Natural killer cell (primary cell): ENCODE data around the gene KCNN1. TPM values are rescaled to one million over a fixed set of nuclear protein-coding genes. Genes with fewer than 3 reads are reported as not detected.
A peak's percentile ranks its signal among the peaks of the same experiment; 100 is the strongest.

Source experiments
- ATAC-seq, 3 donors: fragments of 150-1000 bp in 2 of 3; fragments of 200-7000 bp in 1 of 3; cut with Tn5 transposase; 1 replicate in 1 of 3; 2 replicates in 2 of 3; pipeline ENCODE4 v1.10.0; 2021; ENCODE audit warnings: mild to moderate bottlenecking in 2 of 3, moderate library complexity in 2 of 3
- DNase-seq, 2 donors: peaks; one replicate each; pipeline versions ENCODE4 v3.0.0 to v3.0.0-alpha.2; 2013 to 2021; ENCODE audit warnings: mixed read lengths in 1 of 2
- H3K27ac ChIP-seq: one replicate; pipeline ENCODE4 v1.5.1; 2013; ENCODE audit warnings: mild to moderate bottlenecking, low read length
- H3K27me3 ChIP-seq: one replicate; pipeline ENCODE4 v1.6.1; 2013; ENCODE audit warnings: low read length; ENCODE audit not compliant: control insufficient read depth, insufficient read depth
- H3K36me3 ChIP-seq: one replicate; pipeline ENCODE4 v1.6.1; 2013; ENCODE audit warnings: low read length; ENCODE audit not compliant: control insufficient read depth, insufficient read depth
- H3K4me1 ChIP-seq: one replicate; pipeline ENCODE4 v1.6.1; 2013; ENCODE audit warnings: low read length; ENCODE audit not compliant: control insufficient read depth, insufficient read depth
- H3K4me3 ChIP-seq: one replicate; pipeline ENCODE4 v1.5.1; 2013; ENCODE audit warnings: low read length
- H3K9me3 ChIP-seq: one replicate; pipeline ENCODE4 v1.6.1; 2013; ENCODE audit warnings: low read length; ENCODE audit not compliant: control insufficient read depth, insufficient read depth
- H3K27ac Mint-ChIP-seq, 2 donors: one replicate each; pipeline ENCODE4 v1.8.0; 2022; ENCODE audit warnings: mild to moderate bottlenecking in 2 of 2, mixed read lengths in 2 of 2, moderate library complexity in 1 of 2
- H3K27me3 Mint-ChIP-seq, 2 donors: one replicate each; pipeline ENCODE4 v1.8.0; 2022; ENCODE audit warnings: low read depth in 2 of 2, mixed read lengths in 2 of 2
- H3K36me3 Mint-ChIP-seq: one replicate; pipeline ENCODE4 v1.8.0; 2022; ENCODE audit warnings: mixed read lengths
- H3K4me1 Mint-ChIP-seq, 2 donors: one replicate each; pipeline ENCODE4 v1.8.0; 2022; ENCODE audit warnings: mixed read lengths in 2 of 2
- H3K4me3 Mint-ChIP-seq: one replicate; pipeline ENCODE4 v1.8.0; 2022; ENCODE audit warnings: mild to moderate bottlenecking, moderate library complexity, mixed read lengths
- H3K9me3 Mint-ChIP-seq, 2 donors: one replicate each; pipeline ENCODE4 v1.8.0; 2022; ENCODE audit warnings: mixed read lengths in 2 of 2
- WGBS: methylation state at CpG from one replicate; pipeline ENCODE4 v1.1.7; 2013; ENCODE audit warnings: missing lambda C conversion rate; ENCODE audit not compliant: insufficient coverage; 5-methylcytosine and 5-hydroxymethylcytosine counted together
- intact Hi-C: fragments of 100-400 bp; cut with micrococcal nuclease; formaldehyde crosslinking; loops from one replicate; pipeline ENCODE4 v1.14.2; 2022
- total RNA-seq, 4 donors: library from RNA; stranded (reverse); fragments of 120-200 nt in 1 of 4; gene quantifications; one replicate each; pipeline versions ENCODE4 v1.2.3 to v1.2.4, GENCODE V29; 2013 to 2022
- TF ChIP-seq, protein P1 (sequence below): fragments of 200-600 bp; IDR thresholded peaks from one replicate; pipeline ENCODE4 v1.8.0; 2022; ENCODE audit warnings: antibody characterized with exemption

KCNN1 gene
- total RNA-seq, 3 donors from 2014 or later (not counting 1 experiment from before 2014, with no cell fraction given): not detected

DNA sequence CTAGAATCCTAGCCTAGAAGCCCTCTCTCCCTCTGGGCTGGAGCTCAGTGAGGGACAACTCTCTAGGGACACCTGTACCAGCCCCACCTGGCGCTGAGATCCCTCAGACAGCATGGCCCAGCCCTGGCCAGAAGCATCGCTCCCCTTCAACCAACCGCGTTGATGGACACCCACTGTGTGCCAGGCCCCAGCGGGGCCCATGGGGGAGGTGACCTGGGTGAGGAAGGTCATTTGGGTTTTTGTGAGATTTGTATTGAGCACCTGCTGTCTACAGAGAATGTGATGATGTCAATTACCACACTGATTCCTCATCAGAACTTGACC lies 31.9 kb downstream of the KCNN1 start:
- TF ChIP-seq, protein P1, sequence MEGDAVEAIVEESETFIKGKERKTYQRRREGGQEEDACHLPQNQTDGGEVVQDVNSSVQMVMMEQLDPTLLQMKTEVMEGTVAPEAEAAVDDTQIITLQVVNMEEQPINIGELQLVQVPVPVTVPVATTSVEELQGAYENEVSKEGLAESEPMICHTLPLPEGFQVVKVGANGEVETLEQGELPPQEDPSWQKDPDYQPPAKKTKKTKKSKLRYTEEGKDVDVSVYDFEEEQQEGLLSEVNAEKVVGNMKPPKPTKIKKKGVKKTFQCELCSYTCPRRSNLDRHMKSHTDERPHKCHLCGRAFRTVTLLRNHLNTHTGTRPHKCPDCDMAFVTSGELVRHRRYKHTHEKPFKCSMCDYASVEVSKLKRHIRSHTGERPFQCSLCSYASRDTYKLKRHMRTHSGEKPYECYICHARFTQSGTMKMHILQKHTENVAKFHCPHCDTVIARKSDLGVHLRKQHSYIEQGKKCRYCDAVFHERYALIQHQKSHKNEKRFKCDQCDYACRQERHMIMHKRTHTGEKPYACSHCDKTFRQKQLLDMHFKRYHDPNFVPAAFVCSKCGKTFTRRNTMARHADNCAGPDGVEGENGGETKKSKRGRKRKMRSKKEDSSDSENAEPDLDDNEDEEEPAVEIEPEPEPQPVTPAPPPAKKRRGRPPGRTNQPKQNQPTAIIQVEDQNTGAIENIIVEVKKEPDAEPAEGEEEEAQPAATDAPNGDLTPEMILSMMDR: no peak
- Mint-ChIP-seq H3K4me1 (peaks cover 6 to 25% of the 10 kb centered on the region in 2 donors), H3K9me3 (no peaks in the 10 kb centered on the region), H3K27me3 (no peaks in the 10 kb centered on the region), H3K4me3 (no peak overlapping the region), H3K36me3 (no peaks in the 10 kb centered on the region), H3K27ac (peak overlapping the region; percentile 89 to 98)
- H3K9me3 ChIP-seq: no peaks in the 10 kb centered on the region
- H3K27me3 ChIP-seq: no peaks in the 10 kb centered on the region
- ATAC-seq (no peak), DNase-seq (no peak)
- H3K4me3 ChIP-seq: no peak overlapping the region
- WGBS: 93% methylated on average over 5 of the region's 5 CpGs
- H3K36me3 ChIP-seq: no peaks in the 10 kb centered on the region
- intact Hi-C loops: no loop called here
- H3K27ac ChIP-seq: no peak overlapping the region
- H3K4me1 ChIP-seq: peaks cover 38% of the 10 kb centered on the region

DNA sequence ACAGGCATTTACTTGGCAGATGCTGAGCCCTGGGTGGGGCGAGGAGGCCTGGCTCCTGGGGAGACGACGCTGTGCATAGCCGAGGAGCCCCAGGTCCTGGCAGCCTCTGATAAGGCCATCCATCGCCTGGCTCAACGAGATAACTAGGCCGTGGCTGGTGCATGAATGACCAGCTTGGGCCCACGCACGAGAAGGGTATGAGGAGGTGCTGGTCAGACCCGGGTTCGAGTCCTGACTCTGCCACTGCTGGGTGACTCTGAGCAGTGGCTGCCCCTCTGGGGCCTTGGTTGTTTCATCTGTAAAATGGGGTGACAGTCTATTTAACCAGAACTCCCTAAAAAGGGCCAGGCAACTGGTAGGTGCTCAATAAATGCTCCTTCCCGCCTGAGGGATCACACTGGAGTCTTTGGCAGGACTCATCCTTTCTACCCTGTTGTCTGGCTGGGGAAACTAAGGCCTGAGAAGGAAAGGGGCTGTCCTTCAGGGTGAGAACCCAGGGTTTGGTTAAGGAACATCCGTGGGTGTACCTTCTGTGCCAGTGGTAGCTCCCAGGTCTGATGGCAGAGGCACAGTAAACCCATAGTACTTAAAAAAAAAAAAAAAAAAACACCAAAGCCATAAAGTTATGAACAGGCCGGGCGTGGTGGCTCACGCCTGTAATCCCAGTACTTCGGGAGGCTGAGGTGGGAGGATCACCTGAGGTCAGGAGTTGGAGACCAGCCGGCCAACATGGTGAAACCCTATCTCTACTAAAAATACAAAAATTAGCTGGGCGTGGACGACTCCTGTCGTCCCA lies 33.0 kb downstream of the KCNN1 start:
- intact Hi-C loops: loop anchor here (2.0 kb wide), 2 partner anchors 45 to 67 kb away; partner anchors contain the start of gene CCDC124
- peaks cover 6 to 25% of the 10 kb centered on the region in 2 donors for H3K4me1 Mint-ChIP-seq
- no peaks in the 10 kb centered on the region for H3K9me3 ChIP-seq
- peak overlapping the region; percentile 88 for H3K4me3 Mint-ChIP-seq
- peak overlapping the region; percentile 18 for H3K4me3 ChIP-seq
- H3K27me3 ChIP-seq: no peaks in the 10 kb centered on the region
- 86% methylated on average over 16 of the region's 21 CpGs for WGBS
- no peaks in the 10 kb centered on the region for H3K36me3 ChIP-seq
- no peak for ATAC-seq
- peak overlapping the region; percentile 94 for H3K27ac ChIP-seq
- peak in 1 of 2 donors; percentile 44 for DNase-seq
- H3K27me3 Mint-ChIP-seq: no peaks in the 10 kb centered on the region
- H3K27ac Mint-ChIP-seq: peak overlapping the region; percentile 89 to 98
- no peaks in the 10 kb centered on the region for H3K9me3 Mint-ChIP-seq
- TF ChIP-seq, protein P1: no peak
- H3K4me1 ChIP-seq: peaks cover 38% of the 10 kb centered on the region
- no peaks in the 10 kb centered on the region for H3K36me3 Mint-ChIP-seq

DNA sequence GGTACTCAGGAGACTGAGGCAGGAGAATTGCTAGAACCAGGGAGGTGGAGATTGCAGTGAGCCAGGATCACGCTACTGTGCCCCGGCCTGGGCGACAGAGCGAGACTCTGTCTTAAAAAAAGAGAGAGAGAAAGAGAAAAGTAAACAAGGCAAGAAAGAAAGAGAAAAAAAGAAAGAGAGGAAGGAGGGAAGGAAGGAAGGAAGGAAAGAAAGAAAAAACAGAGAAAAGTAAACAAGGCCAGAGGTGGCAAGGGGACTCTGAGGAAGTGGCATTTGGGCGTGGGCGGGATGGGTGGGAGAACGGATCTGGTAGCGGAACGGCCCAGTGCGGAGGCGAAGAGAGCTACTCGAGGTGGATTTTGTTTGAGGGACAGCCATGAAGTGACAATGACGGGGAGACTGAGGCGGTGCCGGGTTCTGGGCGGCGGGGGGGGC lies 33.6 kb downstream of the KCNN1 start:
- Histone ChIP-seq H3K4me3 (peak overlapping the region; percentile 18), H3K9me3 (no peaks in the 10 kb centered on the region), H3K4me1 (peaks cover 38% of the 10 kb centered on the region), H3K27ac (peak overlapping the region; percentile 94), H3K27me3 (no peaks in the 10 kb centered on the region), H3K36me3 (no peaks in the 10 kb centered on the region)
- DNase-seq (no peak), ATAC-seq (no peak)
- Mint-ChIP-seq H3K9me3 (no peaks in the 10 kb centered on the region), H3K4me1 (peaks cover 6 to 25% of the 10 kb centered on the region in 2 donors), H3K4me3 (peak overlapping the region; percentile 88), H3K27ac (peak overlapping the region; percentile 89 to 98), H3K27me3 (no peaks in the 10 kb centered on the region), H3K36me3 (no peaks in the 10 kb centered on the region)
- intact Hi-C loops: loop anchor here (2.0 kb wide), 2 partner anchors 44 to 68 kb away; partner anchors contain the start of gene CCDC124
- WGBS: 8% methylated on average over 17 of the region's 17 CpGs
- TF ChIP-seq, protein P1: no peak
